Measurements from ENCODE around the gene FOXRED2.

Gene FOXRED2

GRCh38 chr22:36480941-36481392, 25.9 kb downstream of the FOXRED2 start:
- peak overlapping the region; percentile 87 for H3K4me3 ChIP-seq (ENCODE audit: low read depth, low read length)
- no peaks in the 10 kb centered on the region for H3K27me3 ChIP-seq
- DNase-seq: no peak
- peaks cover 3% of the 10 kb centered on the region for H3K4me1 ChIP-seq
- 0 out of 2 replicates have a peak, but pooled peaks cover 2% of the 10 kb centered on the region for H3K9me3 ChIP-seq
- no peak for TF ChIP-seq CTCF (IDR thresholded peaks at IDR 0.05; ENCODE audit: low read depth, low read length)
- peaks cover 37% of the 10 kb centered on the region for H3K36me3 ChIP-seq

DNA sequence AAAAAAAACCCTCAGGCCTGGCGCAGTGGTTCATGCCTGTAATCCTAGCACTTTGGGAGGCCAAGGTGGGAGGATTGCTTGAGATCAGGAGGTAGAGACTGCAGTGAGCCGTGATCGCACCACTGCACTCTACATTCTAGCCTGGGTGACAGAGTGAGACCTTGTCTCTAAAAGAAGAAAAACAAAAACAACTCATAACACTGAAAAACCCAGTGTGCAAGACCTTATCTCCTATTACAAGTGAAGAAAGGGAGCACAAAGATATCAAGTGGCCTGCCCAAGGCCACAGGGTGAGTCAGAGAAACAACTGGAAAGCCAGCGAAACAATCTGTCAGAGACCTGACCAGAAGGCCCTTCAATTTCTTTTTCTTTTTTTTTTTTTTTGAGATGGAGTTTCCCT, 27.9 kb downstream of the FOXRED2 start:
- Histone ChIP-seq H3K4me3 (ENCODE audit: low read depth, low read length) (no peak overlapping the region), H3K4me1 (peaks cover 3% of the 10 kb centered on the region), H3K9me3 (0 out of 2 replicates have a peak, but pooled peaks cover 2% of the 10 kb centered on the region), H3K27me3 (no peaks in the 10 kb centered on the region), H3K36me3 (peaks cover 55% of the 10 kb centered on the region)
- DNase-seq: no peak
- no peak for TF ChIP-seq CTCF (IDR thresholded peaks at IDR 0.05; ENCODE audit: low read depth, low read length)

- no peaks in the 10 kb centered on the region for H3K27me3 ChIP-seq
- DNase-seq: no peak
- H3K36me3 ChIP-seq: peaks cover 58% of the 10 kb centered on the region
- H3K4me3 ChIP-seq (ENCODE audit: low read depth, low read length): no peak overlapping the region
- H3K4me1 ChIP-seq: no peaks in the 10 kb centered on the region; the same call in 1 of the 2 replicates
- no peaks in the 10 kb centered on the region for H3K9me3 ChIP-seq
- no peak for TF ChIP-seq CTCF (IDR thresholded peaks at IDR 0.05; ENCODE audit: low read depth, low read length)
Measured at GRCh38 chr22:36475341-36475740, 31.5 kb downstream of the FOXRED2 start.

DNA sequence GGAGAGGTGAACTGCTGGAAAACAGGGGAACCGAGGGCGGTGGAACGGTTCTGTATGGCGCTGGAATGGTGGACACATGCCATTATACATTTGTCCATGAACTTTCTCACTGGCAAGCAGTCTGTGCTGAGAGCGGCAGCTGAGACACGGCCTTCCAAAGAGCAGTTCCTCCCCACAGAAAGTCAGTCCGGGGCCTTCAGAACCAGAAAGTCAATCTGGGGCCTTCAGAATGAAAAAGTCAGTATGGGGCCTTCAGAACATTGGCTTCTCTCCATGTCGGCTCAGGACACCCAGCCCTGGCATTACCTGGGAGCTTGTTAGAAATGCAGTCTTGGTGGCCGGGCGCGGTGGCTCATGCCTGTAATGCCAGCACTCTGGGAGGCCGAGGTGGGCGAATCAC, 34.2 kb downstream of the FOXRED2 start:
- peaks cover 4% of the 10 kb centered on the region for H3K4me1 ChIP-seq
- H3K9me3 ChIP-seq: no peaks in the 10 kb centered on the region
- H3K36me3 ChIP-seq: peaks cover 42% of the 10 kb centered on the region
- no peak for DNase-seq
- H3K27me3 ChIP-seq: no peaks in the 10 kb centered on the region
- H3K4me3 ChIP-seq (ENCODE audit: low read depth, low read length): no peak overlapping the region
- no peak for TF ChIP-seq CTCF (IDR thresholded peaks at IDR 0.05; ENCODE audit: low read depth, low read length)

DNA sequence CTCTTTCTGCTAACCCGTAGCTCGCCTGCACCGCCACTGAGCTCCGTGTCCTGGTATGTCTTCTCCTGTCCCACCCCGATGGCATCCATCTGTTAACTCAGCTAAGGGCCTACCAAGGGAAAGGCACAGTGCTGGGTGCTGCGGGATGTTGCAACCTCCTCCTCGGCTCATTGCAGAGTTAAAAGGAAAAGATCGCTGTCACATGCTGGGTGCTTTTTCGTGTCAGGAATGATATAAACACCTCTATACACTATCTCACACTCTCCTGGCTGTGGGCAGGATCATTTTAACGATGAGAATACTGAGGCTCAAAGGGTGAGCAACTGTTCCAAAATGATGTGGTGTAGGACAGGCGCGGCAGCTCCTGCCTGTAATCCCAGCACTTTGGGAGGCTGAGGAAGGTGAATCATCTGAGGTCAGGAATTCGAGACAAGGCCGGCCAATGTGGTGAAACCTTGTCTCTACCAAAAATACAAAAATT, 35.5 kb downstream of the FOXRED2 start:
- Histone ChIP-seq H3K4me3 (ENCODE audit: low read depth, low read length) (no peak overlapping the region), H3K4me1 (peaks cover 9% of the 10 kb centered on the region), H3K36me3 (peaks cover 38% of the 10 kb centered on the region), H3K27me3 (no peaks in the 10 kb centered on the region), H3K9me3 (no peaks in the 10 kb centered on the region)
- DNase-seq: no peak
- TF ChIP-seq CTCF (IDR thresholded peaks at IDR 0.05; ENCODE audit: low read depth, low read length): no peak

- Histone ChIP-seq H3K36me3 (peaks cover 39% of the 10 kb centered on the region), H3K4me1 (peaks cover 9% of the 10 kb centered on the region), H3K9me3 (no peaks in the 10 kb centered on the region), H3K27me3 (no peaks in the 10 kb centered on the region), H3K4me3 (ENCODE audit: low read depth, low read length) (no peak overlapping the region)
- no peak for DNase-seq
- no peak for TF ChIP-seq CTCF (IDR thresholded peaks at IDR 0.05; ENCODE audit: low read depth, low read length)
Measured at GRCh38 chr22:36470994-36471331, 35.9 kb downstream of the FOXRED2 start.
